ENCODE measurements around the gene TSPYL1. TPM values are rescaled to one million over a fixed set of nuclear protein-coding genes. Genes with fewer than 3 reads are reported as not detected.

TSPYL1 gene
- total and polyA plus RNA-seq, 2 of the 8 experiments (the other 6 are each of a cell fraction or from before 2014, with no cell fraction given): 33.2 to 79.1 TPM

DNA sequence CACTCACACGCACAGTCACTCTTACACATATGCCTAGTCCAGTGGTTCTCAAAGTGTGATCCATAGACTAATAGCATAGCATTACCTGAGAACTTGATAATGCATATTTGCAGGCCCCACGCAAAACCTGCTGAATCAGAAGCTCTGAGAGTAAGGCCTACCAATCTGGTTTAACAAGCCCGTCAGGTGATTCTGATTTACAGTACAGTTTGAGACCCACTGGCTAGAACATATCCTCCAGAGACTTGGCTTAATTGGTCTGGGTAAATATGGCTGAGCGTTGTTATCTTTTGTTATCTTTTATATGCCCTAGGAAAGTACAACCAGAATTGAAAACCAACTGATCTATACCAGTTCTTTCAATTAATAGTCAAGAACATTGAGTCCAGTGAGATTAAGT is 35.4 kb downstream of the TSPYL1 start:
- FAIRE-seq: no peak
- 96% methylated on average over 4 of the region's 4 CpGs; no CpG with 5 or more reads in 1 of the 2 experiments for WGBS, 2 experiments (ENCODE audit: extremely low coverage in 1 of 2, insufficient coverage in 1 of 2, insufficient read length in 1 of 2, insufficient replicate concordance in 2 of 2, low coverage in 1 of 2, low lambda C conversion rate in 2 of 2, missing lambda C conversion rate in 1 of 2)

More for the DNA sequence above, 35.4 kb downstream of the TSPYL1 start:
- Histone ChIP-seq H3K4me2 (ENCODE audit: insufficient read depth in 1 of 2, low read depth in 2 of 2, low read length in 2 of 2) (no peak overlapping the region), H3K18ac (ENCODE audit: extremely low read depth, low read length) (no peak overlapping the region), H3K79me2 (ENCODE audit: control insufficient read depth in 1 of 2, insufficient read depth in 2 of 2, low read length in 2 of 2) (peaks cover 0 to 6% of the 10 kb centered on the region in 2 experiments; a peak in 1 of 4 replicates), H3K4ac (replicated peaks; ENCODE audit: insufficient read length, low read depth, low read length) (no peak overlapping the region), H3K23ac (ENCODE audit: insufficient read length) (no peak overlapping the region), H2BK20ac (ENCODE audit: low read length) (no peak overlapping the region), H3K4me1 (replicated peaks in 1 of 4; ENCODE audit: control insufficient read depth in 3 of 4, insufficient read depth in 4 of 4, low read length in 3 of 4) (no peaks in the 10 kb centered on the region), H3K9ac (replicated peaks in 1 of 4; ENCODE audit: extremely low read depth in 1 of 4, low read depth in 3 of 4, low read length in 3 of 4) (no peak overlapping the region), H3K36me3 (ENCODE audit: control insufficient read depth in 2 of 4, insufficient read depth in 4 of 4, low read length in 3 of 4) (peaks cover 0 to 13% (median 6%) of the 10 kb centered on the region in 4 experiments; a peak in 4 of 8 replicates), H3K4me3 (ENCODE audit: extremely low read depth in 1 of 4, insufficient read depth in 2 of 4, low read depth in 3 of 4, low read length in 4 of 4) (no peak overlapping the region), H2AFZ (ENCODE audit: low read length) (no peak overlapping the region), H4K91ac (replicated peaks; ENCODE audit: insufficient read length, low read length) (no peak overlapping the region), H3K79me1 (ENCODE audit: low read depth, low read length) (no peaks in the 10 kb centered on the region), H3K23me2 (ENCODE audit: low read depth, low read length) (no peaks in the 10 kb centered on the region), H3K56ac (replicated peaks; ENCODE audit: insufficient read length, low read depth, low read length) (no peak overlapping the region), H3K9me3 (ENCODE audit: insufficient read depth in 2 of 2, low read depth in 1 of 2, low read length in 1 of 2) (no peaks in the 10 kb centered on the region), H2BK120ac (replicated peaks; ENCODE audit: low read depth, low read length) (no peak overlapping the region), H4K20me1 (replicated peaks in 1 of 2; ENCODE audit: control insufficient read depth in 1 of 2, insufficient read depth in 2 of 2, low read length in 2 of 2) (no peaks in the 10 kb centered on the region), H4K5ac (ENCODE audit: insufficient read length, low read depth, low read length) (no peak overlapping the region), H3K27ac (ENCODE audit: low read depth, low read length) (no peak overlapping the region), H2AK5ac (ENCODE audit: low read depth, low read length) (no peak overlapping the region), H4K8ac (ENCODE audit: extremely low read depth, insufficient read depth, low read length) (no peak overlapping the region), H2BK15ac (ENCODE audit: low read length) (no peak overlapping the region), H3K27me3 (replicated peaks in 1 of 4; ENCODE audit: control insufficient read depth in 3 of 4, extremely low read depth in 1 of 4, insufficient read depth in 3 of 4, low read length in 3 of 4) (no peaks in the 10 kb centered on the region), H3K14ac (ENCODE audit: insufficient read length) (no peak overlapping the region), H2BK5ac (ENCODE audit: low read depth, low read length) (no peak overlapping the region), H2BK12ac (ENCODE audit: low read depth, low read length) (no peak overlapping the region)
- POLR2A ChIA-PET (ENCODE audit: partially characterized antibody): interaction anchor here (1.7 to 2.0 kb wide), 2 partner anchors 8 to 15 kb away, joined by 6 to 15 read pairs; no protein-coding TSS in a partner anchor
- DNase-seq (ENCODE audit: low read depth in 1 of 2, low spot score in 2 of 2): no peak
- CTCF ChIA-PET (ENCODE audit: partially characterized antibody): no interaction called here
- TF ChIP-seq RNF2 (IDR thresholded peaks at IDR 0.05; ENCODE audit: borderline replicate concordance, low read depth, low read length, missing control alignments, poor library complexity, severe bottlenecking) (no peak), EZH2 (IDR thresholded peaks at IDR 0.05; ENCODE audit: low read depth, low read length, severe bottlenecking) (no peak)

Measured in H1 (cell line).